SK-N-SH treated with all-trans-retinoic acid at 6 μM for 48 hours (cell line): ENCODE measurements around the gene STPG1.
A peak's percentile ranks its signal among the peaks of the same experiment; 100 is the strongest.

Experiments used
- ATAC-seq: fragments of 200-7000 bp; cut with Tn5 transposase; 3 replicates; pipeline ENCODE4 v1.9.1; 2020; ENCODE audit warnings: mild to moderate bottlenecking, moderate library complexity
- ARNTL ChIP-seq: fragments of 450-650 bp; formaldehyde crosslinking; IDR thresholded peaks from 2 replicates; pipeline ENCODE4 v1.5.0; 2020; ENCODE audit warnings: low read depth, mild to moderate bottlenecking, moderate library complexity, borderline replicate concordance
- BACH2 ChIP-seq: fragments of 250-450 bp; sonication (Bioruptor Pico); IDR thresholded peaks from 2 replicates; pipeline ENCODE4 v1.9.0; 2021; ENCODE audit warnings: mild to moderate bottlenecking, borderline replicate concordance
- CREB5 ChIP-seq: fragments of 250-450 bp; sonication (Bioruptor Pico); IDR thresholded peaks from 2 replicates; pipeline ENCODE4 v1.5.1; 2020; ENCODE audit warnings: low read depth, mild to moderate bottlenecking, moderate library complexity
- CSDC2 ChIP-seq: fragments of 250-450 bp; sonication (Bioruptor Pico); IDR thresholded peaks from 2 replicates; pipeline ENCODE4 v1.5.0; 2020; ENCODE audit warnings: mild to moderate bottlenecking, moderate library complexity
- ESRRG ChIP-seq: fragments of 250-450 bp; sonication (Bioruptor Pico); IDR thresholded peaks from 2 replicates; pipeline ENCODE4 v1.6.1; 2021; ENCODE audit warnings: mild to moderate bottlenecking
- GLIS3 ChIP-seq: fragments of 250-450 bp; sonication (Bioruptor Pico); IDR thresholded peaks from 2 replicates; pipeline ENCODE4 v1.5.0; 2020; ENCODE audit warnings: mild to moderate bottlenecking, moderate library complexity
- ISL1 ChIP-seq: fragments of 250-450 bp; sonication (Bioruptor Pico); IDR thresholded peaks from 2 replicates; pipeline ENCODE4 v2.1.2; 2022; ENCODE audit warnings: mild to moderate bottlenecking, moderate library complexity
- OSR1 ChIP-seq: fragments of 250-450 bp; sonication (Bioruptor Pico); IDR thresholded peaks from 2 replicates; pipeline ENCODE4 v1.8.0; 2022; ENCODE audit warnings: moderate library complexity, mild to moderate bottlenecking, inconsistent platforms
- PPARA ChIP-seq: fragments of 250-450 bp; sonication (Bioruptor Pico); IDR thresholded peaks from 2 replicates; pipeline ENCODE4 v1.5.0; 2020; ENCODE audit warnings: mild to moderate bottlenecking, borderline replicate concordance
- RARB ChIP-seq: fragments of 250-450 bp; sonication (Bioruptor Pico); IDR thresholded peaks from 2 replicates; pipeline ENCODE4 v1.8.0; 2021; ENCODE audit warnings: mild to moderate bottlenecking, moderate library complexity
- SNAI2 ChIP-seq: fragments of 250-450 bp; sonication (Bioruptor Pico); IDR thresholded peaks from 2 replicates; pipeline ENCODE4 v1.5.0; 2020; ENCODE audit warnings: mild to moderate bottlenecking, moderate library complexity
- TCF4 ChIP-seq: fragments of 250-450 bp; sonication (Bioruptor Pico); IDR thresholded peaks from 2 replicates; pipeline ENCODE4 v1.8.0; 2021; ENCODE audit warnings: mild to moderate bottlenecking, moderate library complexity, borderline replicate concordance
- ZFP3 ChIP-seq: fragments of 250-450 bp; sonication (Bioruptor Pico); IDR thresholded peaks from 2 replicates; pipeline ENCODE4 v1.5.0; 2020; ENCODE audit warnings: mild to moderate bottlenecking, moderate library complexity
- ZFP30 ChIP-seq: fragments of 450-650 bp; formaldehyde crosslinking; IDR thresholded peaks from 2 replicates; pipeline ENCODE4 v1.5.0; 2022; ENCODE audit warnings: mild to moderate bottlenecking, moderate library complexity
- ZNF565 ChIP-seq: fragments of 450-650 bp; formaldehyde crosslinking; conservative IDR thresholded peaks from 2 replicates; pipeline ENCODE4 v1.5.0; 2020; ENCODE audit warnings: low read depth, mild to moderate bottlenecking, moderate library complexity
- ZNF70 ChIP-seq: fragments of 450-650 bp; formaldehyde crosslinking; IDR thresholded peaks from 2 replicates; pipeline ENCODE4 v1.5.0; 2020; ENCODE audit warnings: mild to moderate bottlenecking, moderate library complexity
- ZNF8 ChIP-seq: fragments of 450-650 bp; formaldehyde crosslinking; IDR thresholded peaks from 2 replicates; pipeline ENCODE4 v1.5.0; 2020; ENCODE audit warnings: mild to moderate bottlenecking, moderate library complexity
- TF ChIP-seq, protein P1 (sequence below): fragments of 250-450 bp; sonication (Bioruptor Pico); IDR thresholded peaks from 2 replicates; pipeline ENCODE4 v1.8.0; 2020; ENCODE audit warnings: mild to moderate bottlenecking, moderate library complexity, borderline replicate concordance
- TF ChIP-seq, protein P2 (sequence below): fragments of 250-450 bp; sonication (Bioruptor Pico); IDR thresholded peaks from 2 replicates; pipeline ENCODE4 v1.8.0; 2021; ENCODE audit warnings: low read depth, mild to moderate bottlenecking, moderate library complexity, borderline replicate concordance
- TF ChIP-seq, protein P3 (sequence below): fragments of 250-450 bp; sonication (Bioruptor Pico); IDR thresholded peaks from 2 replicates; pipeline ENCODE4 v1.5.1; 2021; ENCODE audit warnings: mild to moderate bottlenecking, moderate library complexity
- TF ChIP-seq, protein P4 (sequence below): fragments of 250-450 bp; sonication (Bioruptor Pico); IDR thresholded peaks from 2 replicates; pipeline ENCODE4 v1.5.0; 2020; ENCODE audit warnings: mild to moderate bottlenecking, moderate library complexity

STPG1 gene

DNA sequence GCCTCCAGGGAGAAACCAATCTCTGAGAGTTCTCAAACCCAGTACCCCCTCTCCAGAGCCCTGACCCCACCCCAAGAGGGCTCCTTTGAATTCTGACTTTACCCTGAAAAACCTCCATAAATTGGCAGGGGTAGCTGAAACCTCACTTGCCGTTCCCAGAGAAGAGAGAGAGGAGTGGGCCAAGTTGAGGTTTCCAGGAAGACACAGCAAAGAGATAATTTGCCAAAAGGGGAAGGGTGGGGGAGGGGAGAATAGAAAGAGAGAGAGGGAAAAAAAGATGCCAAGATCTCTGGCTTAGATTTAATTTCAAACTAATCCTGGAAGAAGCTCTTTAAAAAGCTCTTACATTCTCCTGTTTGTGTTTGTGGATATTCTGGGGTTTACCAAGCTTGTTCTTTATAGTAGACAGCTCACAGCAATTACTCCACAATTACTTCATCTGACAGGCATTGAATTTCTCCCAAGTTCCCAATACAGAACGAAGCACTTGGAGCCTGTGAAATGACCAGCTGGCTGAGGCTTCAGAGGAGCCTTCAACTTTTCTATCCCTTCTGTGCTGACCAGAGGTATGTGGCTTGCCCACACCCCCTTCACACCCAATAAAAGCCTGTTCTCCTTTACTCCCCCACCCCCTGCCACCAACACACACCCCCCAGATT is 95.5 kb downstream of the STPG1 start:
- TF ChIP-seq ZNF8 (CRISPR knock-in tag): no peak
- TF ChIP-seq OSR1 (CRISPR knock-in tag): no peak
- TF ChIP-seq, all 23 proteins: peak for 0
- peak; percentile 47; the same call in 2 of the 3 replicates for ATAC-seq

DNA sequence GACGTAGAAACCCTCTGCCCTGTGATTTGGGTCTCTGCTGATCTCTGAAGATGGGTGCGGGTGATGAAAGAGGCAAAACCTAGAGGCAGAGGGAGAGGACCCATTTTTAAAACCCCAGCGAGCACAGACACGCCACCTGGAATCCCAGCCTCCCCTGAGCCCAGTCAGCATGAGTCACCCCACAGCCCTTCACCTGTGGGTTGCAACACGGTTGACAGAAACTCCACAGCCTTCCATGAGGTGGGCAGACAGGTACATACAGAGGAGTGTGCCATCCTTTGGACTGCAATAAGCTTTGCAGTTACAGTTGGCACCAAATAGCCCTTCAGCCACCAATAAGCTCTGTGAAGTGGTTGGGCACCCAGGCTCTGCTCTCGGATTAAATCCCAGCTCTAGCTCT is 96.5 kb downstream of the STPG1 start:
- ATAC-seq: no peak
- no peak for TF ChIP-seq SNAI2
- TF ChIP-seq, protein P1, sequence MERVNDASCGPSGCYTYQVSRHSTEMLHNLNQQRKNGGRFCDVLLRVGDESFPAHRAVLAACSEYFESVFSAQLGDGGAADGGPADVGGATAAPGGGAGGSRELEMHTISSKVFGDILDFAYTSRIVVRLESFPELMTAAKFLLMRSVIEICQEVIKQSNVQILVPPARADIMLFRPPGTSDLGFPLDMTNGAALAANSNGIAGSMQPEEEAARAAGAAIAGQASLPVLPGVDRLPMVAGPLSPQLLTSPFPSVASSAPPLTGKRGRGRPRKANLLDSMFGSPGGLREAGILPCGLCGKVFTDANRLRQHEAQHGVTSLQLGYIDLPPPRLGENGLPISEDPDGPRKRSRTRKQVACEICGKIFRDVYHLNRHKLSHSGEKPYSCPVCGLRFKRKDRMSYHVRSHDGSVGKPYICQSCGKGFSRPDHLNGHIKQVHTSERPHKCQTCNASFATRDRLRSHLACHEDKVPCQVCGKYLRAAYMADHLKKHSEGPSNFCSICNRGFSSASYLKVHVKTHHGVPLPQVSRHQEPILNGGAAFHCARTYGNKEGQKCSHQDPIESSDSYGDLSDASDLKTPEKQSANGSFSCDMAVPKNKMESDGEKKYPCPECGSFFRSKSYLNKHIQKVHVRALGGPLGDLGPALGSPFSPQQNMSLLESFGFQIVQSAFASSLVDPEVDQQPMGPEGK (CRISPR knock-in tag): no peak
- no peak for TF ChIP-seq ISL1
- no peak for TF ChIP-seq GLIS3 (CRISPR knock-in tag)
- no peak for TF ChIP-seq ZFP3 (CRISPR knock-in tag)
- no peak for TF ChIP-seq ZFP30 (CRISPR knock-in tag)
- no peak for TF ChIP-seq RARB (CRISPR knock-in tag)
- no peak for TF ChIP-seq ZNF565 (CRISPR knock-in tag)
- no peak for TF ChIP-seq OSR1 (CRISPR knock-in tag)
- TF ChIP-seq CSDC2 (CRISPR knock-in tag): no peak
- TF ChIP-seq ESRRG (CRISPR knock-in tag): no peak
- TF ChIP-seq ARNTL: no peak
- TF ChIP-seq CREB5 (CRISPR knock-in tag): no peak
- no peak for TF ChIP-seq PPARA (CRISPR knock-in tag)
- TF ChIP-seq, protein P2, sequence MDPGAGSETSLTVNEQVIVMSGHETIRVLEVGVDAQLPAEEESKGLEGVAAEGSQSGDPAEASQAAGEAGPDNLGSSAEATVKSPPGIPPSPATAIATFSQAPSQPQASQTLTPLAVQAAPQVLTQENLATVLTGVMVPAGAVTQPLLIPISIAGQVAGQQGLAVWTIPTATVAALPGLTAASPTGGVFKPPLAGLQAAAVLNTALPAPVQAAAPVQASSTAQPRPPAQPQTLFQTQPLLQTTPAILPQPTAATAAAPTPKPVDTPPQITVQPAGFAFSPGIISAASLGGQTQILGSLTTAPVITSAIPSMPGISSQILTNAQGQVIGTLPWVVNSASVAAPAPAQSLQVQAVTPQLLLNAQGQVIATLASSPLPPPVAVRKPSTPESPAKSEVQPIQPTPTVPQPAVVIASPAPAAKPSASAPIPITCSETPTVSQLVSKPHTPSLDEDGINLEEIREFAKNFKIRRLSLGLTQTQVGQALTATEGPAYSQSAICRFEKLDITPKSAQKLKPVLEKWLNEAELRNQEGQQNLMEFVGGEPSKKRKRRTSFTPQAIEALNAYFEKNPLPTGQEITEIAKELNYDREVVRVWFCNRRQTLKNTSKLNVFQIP (CRISPR knock-in tag): no peak
- TF ChIP-seq ZNF70: no peak
- no peak for TF ChIP-seq TCF4 (CRISPR knock-in tag)
- TF ChIP-seq ZNF8 (CRISPR knock-in tag): no peak

DNA sequence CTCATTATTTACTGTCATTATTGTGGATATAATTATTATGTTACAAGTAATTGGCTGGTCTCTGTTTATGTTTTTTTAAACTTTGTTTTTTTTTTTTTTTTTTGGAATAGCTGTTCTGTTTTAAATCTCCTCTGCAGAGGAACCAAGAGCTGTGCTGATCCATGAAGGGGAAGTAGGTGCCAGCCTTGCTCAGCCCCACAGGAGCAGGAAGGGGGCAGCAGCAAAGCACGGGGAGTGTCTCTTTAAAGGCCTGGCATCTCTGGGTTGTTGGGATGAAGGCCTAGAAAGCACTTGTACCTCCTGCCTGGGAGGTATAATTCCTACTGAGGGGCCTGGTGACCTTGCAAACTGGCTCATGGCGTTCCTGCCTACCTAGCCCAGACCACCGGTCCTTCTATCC is 96.9 kb downstream of the STPG1 start:
- TF ChIP-seq, protein P3, sequence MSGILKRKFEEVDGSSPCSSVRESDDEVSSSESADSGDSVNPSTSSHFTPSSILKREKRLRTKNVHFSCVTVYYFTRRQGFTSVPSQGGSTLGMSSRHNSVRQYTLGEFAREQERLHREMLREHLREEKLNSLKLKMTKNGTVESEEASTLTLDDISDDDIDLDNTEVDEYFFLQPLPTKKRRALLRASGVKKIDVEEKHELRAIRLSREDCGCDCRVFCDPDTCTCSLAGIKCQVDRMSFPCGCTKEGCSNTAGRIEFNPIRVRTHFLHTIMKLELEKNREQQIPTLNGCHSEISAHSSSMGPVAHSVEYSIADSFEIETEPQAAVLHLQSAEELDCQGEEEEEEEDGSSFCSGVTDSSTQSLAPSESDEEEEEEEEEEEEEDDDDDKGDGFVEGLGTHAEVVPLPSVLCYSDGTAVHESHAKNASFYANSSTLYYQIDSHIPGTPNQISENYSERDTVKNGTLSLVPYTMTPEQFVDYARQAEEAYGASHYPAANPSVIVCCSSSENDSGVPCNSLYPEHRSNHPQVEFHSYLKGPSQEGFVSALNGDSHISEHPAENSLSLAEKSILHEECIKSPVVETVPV (CRISPR knock-in tag): no peak
- TF ChIP-seq RARB (CRISPR knock-in tag) (no peak), SNAI2 (no peak)
- peak; percentile 63 for ATAC-seq

GRCh38 chr1:24315391-24315790 is 98.2 kb downstream of the STPG1 start:
- no peak for ATAC-seq
- TF ChIP-seq OSR1 (CRISPR knock-in tag) (no peak), TCF4 (CRISPR knock-in tag) (no peak), ZFP3 (CRISPR knock-in tag) (no peak), ZNF565 (CRISPR knock-in tag) (no peak), RARB (CRISPR knock-in tag) (no peak), GLIS3 (CRISPR knock-in tag) (no peak), ZFP30 (CRISPR knock-in tag) (no peak), CREB5 (CRISPR knock-in tag) (no peak), ZNF8 (CRISPR knock-in tag) (no peak), PPARA (CRISPR knock-in tag) (no peak), ISL1 (no peak), BACH2 (no peak)
- TF ChIP-seq, protein P2 (CRISPR knock-in tag): no peak
- TF ChIP-seq, protein P4, sequence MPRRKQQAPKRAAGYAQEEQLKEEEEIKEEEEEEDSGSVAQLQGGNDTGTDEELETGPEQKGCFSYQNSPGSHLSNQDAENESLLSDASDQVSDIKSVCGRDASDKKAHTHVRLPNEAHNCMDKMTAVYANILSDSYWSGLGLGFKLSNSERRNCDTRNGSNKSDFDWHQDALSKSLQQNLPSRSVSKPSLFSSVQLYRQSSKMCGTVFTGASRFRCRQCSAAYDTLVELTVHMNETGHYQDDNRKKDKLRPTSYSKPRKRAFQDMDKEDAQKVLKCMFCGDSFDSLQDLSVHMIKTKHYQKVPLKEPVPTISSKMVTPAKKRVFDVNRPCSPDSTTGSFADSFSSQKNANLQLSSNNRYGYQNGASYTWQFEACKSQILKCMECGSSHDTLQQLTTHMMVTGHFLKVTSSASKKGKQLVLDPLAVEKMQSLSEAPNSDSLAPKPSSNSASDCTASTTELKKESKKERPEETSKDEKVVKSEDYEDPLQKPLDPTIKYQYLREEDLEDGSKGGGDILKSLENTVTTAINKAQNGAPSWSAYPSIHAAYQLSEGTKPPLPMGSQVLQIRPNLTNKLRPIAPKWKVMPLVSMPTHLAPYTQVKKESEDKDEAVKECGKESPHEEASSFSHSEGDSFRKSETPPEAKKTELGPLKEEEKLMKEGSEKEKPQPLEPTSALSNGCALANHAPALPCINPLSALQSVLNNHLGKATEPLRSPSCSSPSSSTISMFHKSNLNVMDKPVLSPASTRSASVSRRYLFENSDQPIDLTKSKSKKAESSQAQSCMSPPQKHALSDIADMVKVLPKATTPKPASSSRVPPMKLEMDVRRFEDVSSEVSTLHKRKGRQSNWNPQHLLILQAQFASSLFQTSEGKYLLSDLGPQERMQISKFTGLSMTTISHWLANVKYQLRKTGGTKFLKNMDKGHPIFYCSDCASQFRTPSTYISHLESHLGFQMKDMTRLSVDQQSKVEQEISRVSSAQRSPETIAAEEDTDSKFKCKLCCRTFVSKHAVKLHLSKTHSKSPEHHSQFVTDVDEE (CRISPR knock-in tag): no peak
- TF ChIP-seq, protein P3 (CRISPR knock-in tag): no peak
